D721Med (cell line): Measurements from ENCODE around the gene SERPINA3.

ENCODE experiments used
- DNase-seq: peaks from one replicate; pipeline ENCODE4 v3.0.0; 2011; ENCODE audit warnings: low spot score; ENCODE audit not compliant: insufficient read length
- FAIRE-seq: peaks from 2 replicates; lab custom pipeline; 2011; peaks lifted over from hg19 to GRCh38; lab: Jason Lieb, UNC
- CTCF ChIP-seq: IDR thresholded peaks from 2 replicates; pipeline ENCODE4 v1.5.1; 2012; ENCODE audit warnings: mild to moderate bottlenecking, control low read depth; ENCODE audit not compliant: insufficient read depth; ENCODE audit errors: missing control alignments

SERPINA3 gene

GRCh38 chr14:94665544-94665943 is 53.4 kb downstream of the SERPINA3 start:
- TF ChIP-seq CTCF = no peak
- no peak for DNase-seq
- no peak for FAIRE-seq

GRCh38 chr14:94670692-94671285 is 58.6 kb downstream of the SERPINA3 start:
- DNase-seq (no peak), FAIRE-seq (no peak)
- TF ChIP-seq CTCF = no peak

GRCh38 chr14:94671870-94672444 is 59.8 kb downstream of the SERPINA3 start:
- DNase-seq (no peak), FAIRE-seq (no peak)
- no peak for TF ChIP-seq CTCF

GRCh38 chr14:94673071-94673470 is 60.9 kb downstream of the SERPINA3 start:
- FAIRE-seq = no peak
- no peak for DNase-seq
- no peak for TF ChIP-seq CTCF
